Loucy (cell line): ENCODE results near the gene TRMT61B.

Experiments
- H2AFZ ChIP-seq: fragments of 200-600 bp; sonication (generic); 2 replicates; pipeline ENCODE4 v1.6.0; 2016; ENCODE audit warnings: antibody characterized with exemption, mild to moderate bottlenecking, low read length, moderate library complexity
- H3F3A ChIP-seq: fragments of 200-600 bp; 2 replicates; pipeline ENCODE4 v1.6.0; 2016; ENCODE audit warnings: antibody characterized with exemption, low read depth, mild to moderate bottlenecking
- H3K27me3 ChIP-seq: fragments of 200-600 bp; sonication (generic); 2 replicates; pipeline ENCODE4 v1.6.1; 2014; ENCODE audit warnings: low read length, mild to moderate bottlenecking; ENCODE audit not compliant: insufficient read depth, poor library complexity, severe bottlenecking
- H3K36me3 ChIP-seq: fragments of 200-600 bp; sonication (generic); 2 replicates; pipeline ENCODE4 v1.6.1; 2016; ENCODE audit warnings: low read length; ENCODE audit not compliant: insufficient read depth
- H3K4me1 ChIP-seq: fragments of 200-600 bp; sonication (generic); 2 replicates; pipeline ENCODE4 v1.5.1; 2014; ENCODE audit warnings: low read length, mild to moderate bottlenecking; ENCODE audit not compliant: insufficient read depth, poor library complexity, severe bottlenecking
- H3K4me2 ChIP-seq: fragments of 200-600 bp; sonication (generic); 2 replicates; pipeline ENCODE4 v1.6.0; 2014; ENCODE audit warnings: antibody characterized with exemption, low read length, low read depth, mild to moderate bottlenecking; ENCODE audit not compliant: poor library complexity, severe bottlenecking
- H3K4me3 ChIP-seq: fragments of 200-600 bp; sonication (generic); 2 replicates; pipeline ENCODE4 v1.5.1; 2014; ENCODE audit warnings: low read length, mild to moderate bottlenecking, mixed read lengths; ENCODE audit not compliant: poor library complexity, severe bottlenecking
- H3K79me2 ChIP-seq: fragments of 200-600 bp; sonication (generic); 2 replicates; pipeline ENCODE4 v1.6.1; 2014; ENCODE audit warnings: low read length; ENCODE audit not compliant: insufficient read depth
- H3K9ac ChIP-seq: fragments of 200-600 bp; sonication (generic); 2 replicates; pipeline ENCODE4 v1.6.0; 2014; ENCODE audit warnings: mild to moderate bottlenecking, low read depth, low read length, moderate library complexity; ENCODE audit not compliant: poor library complexity, severe bottlenecking
- H3K9me2 ChIP-seq: fragments of 200-600 bp; sonication (generic); replicated peaks from 2 replicates; pipeline ENCODE4 v1.6.1; 2016; ENCODE audit warnings: low read depth, low read length, mixed read lengths
- H3K9me3 ChIP-seq: fragments of 200-600 bp; sonication (generic); 2 replicates; pipeline ENCODE4 v1.6.1; 2014; ENCODE audit warnings: mild to moderate bottlenecking, antibody characterized with exemption, low read length, low read depth; ENCODE audit not compliant: insufficient read depth
- H4K20me1 ChIP-seq: fragments of 200-600 bp; sonication (generic); 2 replicates; pipeline ENCODE4 v1.6.0; 2014; ENCODE audit warnings: antibody characterized with exemption, low read length, mild to moderate bottlenecking; ENCODE audit not compliant: insufficient read depth, poor library complexity, severe bottlenecking
- CTCF ChIP-seq: fragments of 200-600 bp; sonication (generic); conservative IDR thresholded peaks from 2 replicates; pipeline ENCODE4 v1.5.1; 2014; ENCODE audit warnings: mild to moderate bottlenecking, antibody characterized with exemption, low read length
- EZH2phosphoT487 ChIP-seq: fragments of 200-600 bp; IDR thresholded peaks from 2 replicates; pipeline ENCODE4 v1.6.1; 2018; ENCODE audit warnings: antibody characterized with exemption, mild to moderate bottlenecking, moderate library complexity, borderline replicate concordance

The TRMT61B gene

GRCh38 chr2:28908172-28908571, 38.1 kb upstream of the TRMT61B start:
- Histone ChIP-seq H3K4me1 (no peaks in the 10 kb centered on the region), H3K9ac (no peak overlapping the region), H3F3A (no peaks in the 10 kb centered on the region), H3K36me3 (peaks cover 87% of the 10 kb centered on the region), H3K27me3 (no peaks in the 10 kb centered on the region), H3K4me2 (no peak overlapping the region), H3K79me2 (peaks cover 61% of the 10 kb centered on the region), H3K9me2 (no peaks in the 10 kb centered on the region), H4K20me1 (peaks cover 45% of the 10 kb centered on the region), H2AFZ (no peak overlapping the region), H3K4me3 (no peak overlapping the region), H3K9me3 (no peaks in the 10 kb centered on the region)
- no peak for TF ChIP-seq EZH2phosphoT487
- TF ChIP-seq CTCF = no peak

DNA sequence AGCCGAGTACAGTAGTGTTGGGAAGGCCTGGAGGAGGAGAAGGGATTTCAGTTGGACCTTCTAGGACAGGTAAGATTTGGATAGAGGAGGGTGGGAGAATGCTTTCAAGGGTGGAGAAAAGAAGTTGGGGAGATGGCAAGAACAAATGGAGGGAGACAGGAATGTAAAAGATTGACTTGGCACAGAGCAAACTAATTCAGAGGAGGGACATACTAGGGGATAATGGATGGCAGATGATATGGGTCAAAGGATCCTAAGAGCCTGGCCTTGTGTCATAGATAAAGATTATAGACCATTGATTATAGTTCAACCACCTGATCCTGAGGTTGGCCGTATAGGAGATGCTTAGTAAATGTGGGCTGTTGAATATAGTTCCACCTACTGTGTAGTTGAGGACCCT, 36.7 kb upstream of the TRMT61B start:
- peaks cover 88% of the 10 kb centered on the region for H3K36me3 ChIP-seq
- TF ChIP-seq CTCF = no peak
- no peak for TF ChIP-seq EZH2phosphoT487
- H3K27me3 ChIP-seq = no peaks in the 10 kb centered on the region
- peaks cover 58% of the 10 kb centered on the region for H4K20me1 ChIP-seq
- no peaks in the 10 kb centered on the region for H3F3A ChIP-seq
- H3K9me2 ChIP-seq = no peaks in the 10 kb centered on the region
- H3K4me2 ChIP-seq = no peak overlapping the region
- H3K9me3 ChIP-seq = no peaks in the 10 kb centered on the region
- H2AFZ ChIP-seq = no peak overlapping the region
- no peak overlapping the region for H3K9ac ChIP-seq
- no peak overlapping the region for H3K4me3 ChIP-seq
- H3K79me2 ChIP-seq = peaks cover 75% of the 10 kb centered on the region
- H3K4me1 ChIP-seq = no peaks in the 10 kb centered on the region

DNA sequence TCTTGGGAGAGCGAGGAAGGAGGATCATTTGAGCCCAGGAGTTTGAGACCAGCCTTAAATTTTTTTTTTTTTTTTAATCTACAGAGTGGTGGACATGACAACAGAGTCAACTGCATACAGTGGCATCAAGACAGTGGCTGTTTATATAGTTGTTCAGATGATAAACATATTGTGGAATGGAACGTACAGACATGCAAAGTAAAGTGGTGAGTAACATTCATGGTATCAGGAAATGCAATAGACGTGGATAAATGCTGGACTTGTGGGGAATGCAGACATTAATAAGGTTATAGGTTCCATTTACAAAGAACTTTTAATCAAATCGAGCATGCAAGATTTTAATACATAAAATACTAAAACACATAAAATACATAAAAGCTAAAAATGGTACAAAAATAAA, 36.3 kb upstream of the TRMT61B start:
- Histone ChIP-seq H3K4me1 (peaks cover under 1% of the 10 kb centered on the region), H3K27me3 (no peaks in the 10 kb centered on the region), H3K4me2 (no peak overlapping the region), H2AFZ (no peak overlapping the region), H3K9ac (no peak overlapping the region), H3K4me3 (no peak overlapping the region), H3K9me3 (no peaks in the 10 kb centered on the region), H3K36me3 (peaks cover 86% of the 10 kb centered on the region), H3F3A (no peaks in the 10 kb centered on the region), H4K20me1 (peaks cover 63% of the 10 kb centered on the region), H3K9me2 (no peaks in the 10 kb centered on the region), H3K79me2 (peaks cover 75% of the 10 kb centered on the region)
- TF ChIP-seq EZH2phosphoT487 (no peak), CTCF (no peak)
